HUES48 (cell line): ENCODE data around the gene TMEM37.

ENCODE experiments used
- H3K27ac ChIP-seq: one replicate; pipeline ENCODE4 v1.7.0; 2013; ENCODE audit warnings: low read depth, low read length, inconsistent platforms
- H3K27me3 ChIP-seq: 2 replicates; pipeline ENCODE4 v1.6.1; 2013; ENCODE audit warnings: mild to moderate bottlenecking, low read length; ENCODE audit not compliant: control insufficient read depth, insufficient read depth
- H3K36me3 ChIP-seq: 2 replicates; pipeline ENCODE4 v1.6.1; 2013; ENCODE audit warnings: low read length; ENCODE audit not compliant: control insufficient read depth, insufficient read depth
- H3K4me1 ChIP-seq: 2 replicates; pipeline ENCODE4 v1.6.1; 2013; ENCODE audit warnings: mild to moderate bottlenecking, low read length; ENCODE audit not compliant: control insufficient read depth, insufficient read depth
- H3K4me3 ChIP-seq: 2 replicates; pipeline ENCODE4 v1.5.1; 2013; ENCODE audit warnings: mild to moderate bottlenecking, low read depth, low read length
- H3K9ac ChIP-seq: 2 replicates; pipeline ENCODE4 v1.6.1; 2013; ENCODE audit warnings: mild to moderate bottlenecking, low read depth, low read length, moderate library complexity
- H3K9me3 ChIP-seq: 2 replicates; pipeline ENCODE4 v1.6.1; 2013; ENCODE audit warnings: low read length; ENCODE audit not compliant: control insufficient read depth, insufficient read depth

Gene TMEM37

GRCh38 chr2:119435081-119435952 lies 3.7 kb downstream of the TMEM37 start:
- H3K36me3 ChIP-seq, result peaks cover 8% of the 10 kb centered on the region; the same call in 1 of the 2 replicates
- H3K4me1 ChIP-seq, result peaks cover 36% of the 10 kb centered on the region
- H3K9ac ChIP-seq, result no peak overlapping the region
- H3K27ac ChIP-seq, result no peak overlapping the region
- no peak overlapping the region for H3K4me3 ChIP-seq
- H3K27me3 ChIP-seq, result peaks cover 9% of the 10 kb centered on the region
- no peaks in the 10 kb centered on the region for H3K9me3 ChIP-seq

GRCh38 chr2:119435953-119436297 lies 4.3 kb downstream of the TMEM37 start:
- Histone ChIP-seq H3K27me3 (peaks cover 8% of the 10 kb centered on the region; the same call in 1 of the 2 replicates), H3K27ac (no peak overlapping the region), H3K4me1 (peaks cover 30% of the 10 kb centered on the region), H3K9ac (no peak overlapping the region), H3K9me3 (no peaks in the 10 kb centered on the region), H3K4me3 (no peak overlapping the region), H3K36me3 (peaks cover 8% of the 10 kb centered on the region; the same call in 1 of the 2 replicates)

GRCh38 chr2:119436993-119437772 lies 5.5 kb downstream of the TMEM37 start:
- peaks cover 27% of the 10 kb centered on the region for H3K4me1 ChIP-seq
- peaks cover 8% of the 10 kb centered on the region; the same call in 1 of the 2 replicates for H3K36me3 ChIP-seq
- H3K4me3 ChIP-seq, result no peak overlapping the region
- H3K27ac ChIP-seq, result no peak overlapping the region
- H3K9me3 ChIP-seq, result no peaks in the 10 kb centered on the region
- no peak overlapping the region for H3K9ac ChIP-seq
- peaks cover 7% of the 10 kb centered on the region; the same call in 1 of the 2 replicates for H3K27me3 ChIP-seq

- no peaks in the 10 kb centered on the region for H3K27me3 ChIP-seq
- H3K9ac ChIP-seq, result no peak overlapping the region
- H3K36me3 ChIP-seq, result peaks cover 8% of the 10 kb centered on the region; the same call in 1 of the 2 replicates
- no peak overlapping the region for H3K27ac ChIP-seq
- H3K4me1 ChIP-seq, result peaks cover 22% of the 10 kb centered on the region
- H3K9me3 ChIP-seq, result no peaks in the 10 kb centered on the region
- H3K4me3 ChIP-seq, result no peak overlapping the region
These were observed 6.5 kb downstream of the TMEM37 start for GRCh38 chr2:119438128-119438656.

GRCh38 chr2:119438726-119439284 lies 7.2 kb downstream of the TMEM37 start:
- no peaks in the 10 kb centered on the region for H3K9me3 ChIP-seq
- peaks cover 16% of the 10 kb centered on the region for H3K4me1 ChIP-seq
- H3K27ac ChIP-seq, result no peak overlapping the region
- no peak overlapping the region for H3K9ac ChIP-seq
- no peaks in the 10 kb centered on the region for H3K27me3 ChIP-seq
- H3K36me3 ChIP-seq, result peaks cover 8% of the 10 kb centered on the region; the same call in 1 of the 2 replicates
- no peak overlapping the region for H3K4me3 ChIP-seq

GRCh38 chr2:119439574-119440500 lies 8.2 kb downstream of the TMEM37 start:
- Histone ChIP-seq H3K4me3 (no peak overlapping the region), H3K4me1 (peaks cover 6% of the 10 kb centered on the region), H3K27ac (no peak overlapping the region), H3K36me3 (peaks cover 8% of the 10 kb centered on the region; the same call in 1 of the 2 replicates), H3K9ac (no peak overlapping the region), H3K27me3 (no peaks in the 10 kb centered on the region), H3K9me3 (no peaks in the 10 kb centered on the region)

- H3K27ac ChIP-seq, result no peak overlapping the region
These were observed 8.8 kb downstream of the TMEM37 start for GRCh38 chr2:119440501-119440870.

GRCh38 chr2:119440873-119441272 lies 9.2 kb downstream of the TMEM37 start:
- H3K9me3 ChIP-seq, result no peaks in the 10 kb centered on the region
- no peak overlapping the region for H3K9ac ChIP-seq
- H3K36me3 ChIP-seq, result peaks cover 8% of the 10 kb centered on the region; the same call in 1 of the 2 replicates
- no peak overlapping the region for H3K27ac ChIP-seq
- H3K4me3 ChIP-seq, result no peak overlapping the region
- no peaks in the 10 kb centered on the region for H3K27me3 ChIP-seq
- H3K4me1 ChIP-seq, result no peaks in the 10 kb centered on the region

More at GRCh38 chr2:119440501-119440870, 8.8 kb downstream of the TMEM37 start:
- Histone ChIP-seq H3K27me3 (no peaks in the 10 kb centered on the region), H3K9me3 (no peaks in the 10 kb centered on the region), H3K36me3 (peaks cover 8% of the 10 kb centered on the region; the same call in 1 of the 2 replicates), H3K9ac (no peak overlapping the region), H3K4me3 (no peak overlapping the region), H3K4me1 (no peaks in the 10 kb centered on the region)

GRCh38 chr2:119441376-119442225 lies 9.9 kb downstream of the TMEM37 start:
- Histone ChIP-seq H3K36me3 (peaks cover 8% of the 10 kb centered on the region; the same call in 1 of the 2 replicates), H3K4me1 (no peaks in the 10 kb centered on the region), H3K4me3 (no peak overlapping the region), H3K27me3 (no peaks in the 10 kb centered on the region), H3K27ac (no peak overlapping the region), H3K9me3 (no peaks in the 10 kb centered on the region), H3K9ac (no peak overlapping the region)
